Lower leg skin (tissue), 4 donors: ENCODE data around the gene PPP2R5D. TPM values are rescaled to one million over a fixed set of nuclear protein-coding genes. Genes with fewer than 3 reads are reported as not detected.

Experiments used
- DNase-seq, 2 donors: peaks; one replicate each; pipeline ENCODE4 v3.0.0-alpha.2; 2019; ENCODE audit warnings: low spot score in 2 of 2
- H3K4me3 ChIP-seq: fragments of 200-600 bp; sonication (generic); 2 replicates; pipeline ENCODE4 v1.5.1; 2017; ENCODE audit warnings: mild to moderate bottlenecking, low read depth; ENCODE audit not compliant: poor library complexity, severe bottlenecking
- POLR2A ChIP-seq, 2 donors: fragments of 450-650 bp; IDR thresholded peaks; one replicate each; pipeline ENCODE4 v1.6.1; 2016 to 2017; ENCODE audit warnings: antibody characterized with exemption in 2 of 2, mild to moderate bottlenecking in 1 of 2, moderate library complexity in 1 of 2
- WGBS, 2 donors: methylation state at CpG; one replicate each; pipeline ENCODE4 v1.1.5; 2018; 5-methylcytosine and 5-hydroxymethylcytosine counted together
- intact Hi-C: fragments of 100-400 bp; cut with DNase I; formaldehyde crosslinking; loops from one replicate; pipeline ENCODE4 v1.15.0; 2023; ENCODE audit warnings: low total_unique reads
- total RNA-seq, 4 donors: library from RNA; depleted of rRNA; stranded (reverse); fragments of >200 nt; gene quantifications; one replicate each; pipeline ENCODE4 v1.1.0, GENCODE V29; 2016
- TF ChIP-seq, protein P1 (sequence below), 3 donors: fragments of 450-650 bp; IDR thresholded peaks; one replicate each; pipeline ENCODE4 v1.5.1; 2016; ENCODE audit warnings: antibody characterized with exemption in 3 of 3, mild to moderate bottlenecking in 3 of 3, moderate library complexity in 2 of 3

The PPP2R5D gene
- total RNA-seq, 4 donors from 2014 or later: 26.3 to 49.4 (median 40.8) TPM

DNA sequence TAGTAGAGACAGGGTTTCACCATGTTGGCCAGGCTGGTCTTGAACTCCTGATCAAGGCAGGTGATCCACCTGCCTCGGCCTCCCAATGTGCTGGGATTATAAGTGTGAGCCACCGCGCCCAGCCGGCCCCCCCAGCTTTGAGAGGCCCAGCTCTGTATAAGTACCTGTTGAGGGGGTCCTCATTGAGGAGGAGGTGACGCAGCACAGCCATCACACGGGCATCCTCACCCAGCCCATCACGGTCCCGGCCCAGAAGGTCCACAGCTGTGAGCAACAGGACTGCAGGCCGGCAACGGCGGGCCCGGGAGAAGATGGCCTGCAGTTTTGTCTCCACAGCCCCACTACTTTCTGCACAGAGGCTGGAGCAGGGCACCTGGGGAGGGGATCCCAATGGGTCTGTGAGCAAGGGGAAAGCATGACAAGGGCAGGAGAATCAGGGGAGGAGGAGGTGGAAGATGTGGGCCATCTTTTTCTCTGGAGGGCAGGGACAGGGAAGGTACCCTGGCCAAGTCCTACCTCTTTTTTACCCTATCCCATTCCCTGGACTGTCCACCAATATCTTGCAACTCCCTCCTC, 16.2 kb upstream of the PPP2R5D start:
- WGBS, 2 donors: 94 to 97% methylated on average over 9 to 12 of the region's 12 CpGs
- TF ChIP-seq POLR2A (IDR thresholded peaks at IDR 0.05): no peak
- TF ChIP-seq, protein P1, sequence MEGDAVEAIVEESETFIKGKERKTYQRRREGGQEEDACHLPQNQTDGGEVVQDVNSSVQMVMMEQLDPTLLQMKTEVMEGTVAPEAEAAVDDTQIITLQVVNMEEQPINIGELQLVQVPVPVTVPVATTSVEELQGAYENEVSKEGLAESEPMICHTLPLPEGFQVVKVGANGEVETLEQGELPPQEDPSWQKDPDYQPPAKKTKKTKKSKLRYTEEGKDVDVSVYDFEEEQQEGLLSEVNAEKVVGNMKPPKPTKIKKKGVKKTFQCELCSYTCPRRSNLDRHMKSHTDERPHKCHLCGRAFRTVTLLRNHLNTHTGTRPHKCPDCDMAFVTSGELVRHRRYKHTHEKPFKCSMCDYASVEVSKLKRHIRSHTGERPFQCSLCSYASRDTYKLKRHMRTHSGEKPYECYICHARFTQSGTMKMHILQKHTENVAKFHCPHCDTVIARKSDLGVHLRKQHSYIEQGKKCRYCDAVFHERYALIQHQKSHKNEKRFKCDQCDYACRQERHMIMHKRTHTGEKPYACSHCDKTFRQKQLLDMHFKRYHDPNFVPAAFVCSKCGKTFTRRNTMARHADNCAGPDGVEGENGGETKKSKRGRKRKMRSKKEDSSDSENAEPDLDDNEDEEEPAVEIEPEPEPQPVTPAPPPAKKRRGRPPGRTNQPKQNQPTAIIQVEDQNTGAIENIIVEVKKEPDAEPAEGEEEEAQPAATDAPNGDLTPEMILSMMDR (IDR thresholded peaks at IDR 0.05): no peak

DNA sequence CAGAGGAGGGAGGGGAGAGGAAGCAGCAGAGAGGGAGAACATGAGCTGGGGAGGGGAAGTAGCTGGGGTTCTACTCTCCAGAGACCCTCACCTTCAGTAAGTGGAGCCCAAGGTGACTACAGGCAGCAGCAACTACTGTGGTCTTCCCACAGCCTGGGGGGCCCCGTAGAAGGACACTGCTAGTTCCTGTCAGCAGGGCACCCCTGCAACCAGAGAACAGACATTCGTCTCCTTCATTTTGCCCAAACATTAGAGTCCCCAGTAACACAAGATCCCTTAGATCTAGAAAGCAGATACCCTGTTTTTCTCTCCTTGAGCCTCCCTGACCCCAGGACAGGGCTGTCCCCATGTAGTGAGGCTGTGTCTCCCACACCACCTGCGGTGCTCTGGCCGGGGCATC, 15.6 kb upstream of the PPP2R5D start:
- 92 to 93% methylated on average over 4 of the region's 4 CpGs for WGBS, 2 donors

More for the DNA sequence above, 16.2 kb upstream of the PPP2R5D start:
- H3K4me3 ChIP-seq: no peak overlapping the region
- DNase-seq: no peak
- intact Hi-C loops: no loop called here

DNA sequence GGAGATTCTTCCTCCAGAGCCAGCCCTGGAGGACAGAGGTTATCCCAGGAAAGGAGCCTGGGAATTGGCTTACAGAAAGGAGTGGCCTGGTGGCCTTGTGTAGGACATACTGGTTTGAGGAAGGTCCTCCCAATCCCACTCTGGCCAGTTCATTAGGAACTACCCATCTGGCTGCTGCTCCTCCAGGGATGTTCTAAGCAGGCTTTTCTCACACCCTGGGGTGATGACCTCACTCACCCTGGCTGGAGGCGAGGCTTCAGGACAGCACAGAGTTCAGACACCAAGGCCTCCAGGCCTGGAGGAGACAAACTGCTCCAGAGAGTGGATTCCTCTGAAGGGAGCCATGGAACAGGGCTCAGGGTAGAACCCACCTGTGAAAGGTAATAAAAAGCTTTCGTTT, 14.9 kb upstream of the PPP2R5D start:
- no peak for TF ChIP-seq POLR2A (IDR thresholded peaks at IDR 0.05)
- TF ChIP-seq, protein P1 (IDR thresholded peaks at IDR 0.05): no peak
- no peak for DNase-seq
- 88 to 94% methylated on average over 2 of the region's 2 CpGs for WGBS, 2 donors
- no peak overlapping the region for H3K4me3 ChIP-seq
- intact Hi-C loops: no loop called here

More for the DNA sequence above, 15.6 kb upstream of the PPP2R5D start:
- intact Hi-C loops: no loop called here
- H3K4me3 ChIP-seq: no peak overlapping the region
- DNase-seq: no peak
- no peak for TF ChIP-seq POLR2A (IDR thresholded peaks at IDR 0.05)
- TF ChIP-seq, protein P1 (IDR thresholded peaks at IDR 0.05): no peak

DNA sequence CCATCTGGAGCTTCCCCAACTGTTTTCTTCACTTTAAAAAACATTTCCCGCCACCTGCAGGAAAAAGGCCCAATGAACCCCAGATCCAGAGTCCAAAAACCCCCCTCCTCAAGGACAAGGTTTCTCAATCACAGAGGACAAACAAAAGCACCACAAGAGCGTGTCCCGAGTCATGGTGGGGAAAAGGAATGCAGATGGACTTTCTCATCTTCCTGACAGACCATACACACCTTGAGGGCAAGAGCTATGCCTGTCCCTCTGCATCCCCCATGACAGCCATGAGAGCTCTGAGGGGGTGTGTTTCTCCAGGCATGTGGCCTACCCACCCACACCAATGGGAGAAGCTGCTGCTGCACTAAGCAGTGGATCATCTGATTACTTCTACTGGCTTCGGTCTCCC, 14.4 kb upstream of the PPP2R5D start:
- intact Hi-C loops: no loop called here
- 87 to 93% methylated on average over 4 of the region's 4 CpGs for WGBS, 2 donors
- H3K4me3 ChIP-seq: no peak overlapping the region
- no peak for TF ChIP-seq POLR2A (IDR thresholded peaks at IDR 0.05)
- TF ChIP-seq, protein P1 (IDR thresholded peaks at IDR 0.05): no peak
- no peak for DNase-seq

DNA sequence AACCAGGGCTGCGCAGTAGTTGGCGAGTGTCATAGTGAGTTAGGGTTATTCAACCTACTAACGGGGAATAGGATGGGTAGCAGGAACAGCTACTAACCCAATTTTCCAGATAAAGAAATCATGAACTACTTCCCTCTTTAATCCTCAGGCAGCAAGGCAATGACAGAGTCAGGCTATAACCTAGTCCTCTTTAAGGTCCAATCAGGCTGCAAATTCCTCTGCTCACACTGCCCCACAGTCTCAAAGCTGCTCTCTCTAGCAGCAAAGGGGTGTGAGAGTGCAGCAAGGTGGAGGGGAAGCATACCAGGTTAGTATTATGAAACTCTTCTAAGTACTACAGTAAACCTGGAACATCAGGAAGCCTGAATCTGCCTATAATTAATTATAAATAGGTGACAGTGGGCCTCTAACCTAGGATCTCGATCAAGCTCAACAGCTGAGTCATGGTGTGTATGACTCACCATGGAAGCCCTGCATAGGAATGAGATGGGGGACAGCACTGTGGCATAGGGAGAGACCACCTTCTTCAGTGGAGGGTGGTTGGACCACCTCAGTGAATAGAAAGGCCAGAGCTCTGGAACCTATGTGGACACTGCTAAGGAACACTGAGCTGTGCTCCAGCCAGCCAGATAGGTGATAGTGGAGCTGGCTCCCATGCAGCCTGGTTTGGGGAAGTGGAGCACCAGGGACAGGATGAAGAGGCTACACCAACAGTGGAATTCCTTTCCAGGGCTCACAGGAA, 13.3 kb upstream of the PPP2R5D start:
- TF ChIP-seq POLR2A (IDR thresholded peaks at IDR 0.05): no peak
- TF ChIP-seq, protein P1 (IDR thresholded peaks at IDR 0.05): no peak

More for the DNA sequence above, 13.3 kb upstream of the PPP2R5D start:
- 71 to 76% methylated on average over 4 of the region's 4 CpGs for WGBS, 2 donors
- no peak overlapping the region for H3K4me3 ChIP-seq
- no peak for DNase-seq
- intact Hi-C loops: no loop called here
